ENCODE data around the gene NRXN3. TPM values are rescaled to one million over a fixed set of nuclear protein-coding genes. Genes with fewer than 3 reads are reported as not detected.

Gene NRXN3
- total and polyA plus RNA-seq, 2 experiments from 2014 or later = 0.69 to 1.5 TPM

DNA sequence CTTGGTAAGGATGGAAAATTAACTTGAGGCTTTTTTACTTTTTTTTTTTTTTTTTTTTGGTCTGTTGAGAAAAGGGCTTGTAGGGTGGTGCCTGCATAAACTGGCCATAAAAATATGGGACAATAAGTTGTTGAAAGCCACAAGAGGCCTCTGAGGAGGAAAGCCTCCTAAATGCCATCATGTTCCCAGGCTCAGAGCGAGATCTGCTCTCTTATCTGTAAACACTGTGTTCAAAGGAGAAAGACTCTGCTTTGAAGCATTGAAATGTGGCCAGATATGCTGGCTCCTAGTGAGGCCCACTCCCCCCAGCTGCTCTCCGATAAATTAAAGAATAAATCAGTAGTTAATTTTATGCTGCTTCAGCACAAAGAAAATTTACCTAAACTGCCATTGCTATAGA, 1536.2 kb downstream of the NRXN3 start:
- DNase-seq (ENCODE audit: low read depth in 1 of 2, low spot score in 1 of 2) = peak in 1 of 2 donors; percentile 70
- H3K27ac ChIP-seq = peak overlapping the region; percentile 77
- no peaks in the 10 kb centered on the region for H3K36me3 ChIP-seq
- no peaks in the 10 kb centered on the region for H3K9me3 ChIP-seq (ENCODE audit: low read depth)
- TF ChIP-seq CTCF (IDR thresholded peaks at IDR 0.05; ENCODE audit: low read depth, low read length) = no peak
- H3K4me3 ChIP-seq = no peak overlapping the region
- peaks cover 43% of the 10 kb centered on the region for H3K4me1 ChIP-seq (ENCODE audit: low read depth)
- no peaks in the 10 kb centered on the region for H3K27me3 ChIP-seq

DNA sequence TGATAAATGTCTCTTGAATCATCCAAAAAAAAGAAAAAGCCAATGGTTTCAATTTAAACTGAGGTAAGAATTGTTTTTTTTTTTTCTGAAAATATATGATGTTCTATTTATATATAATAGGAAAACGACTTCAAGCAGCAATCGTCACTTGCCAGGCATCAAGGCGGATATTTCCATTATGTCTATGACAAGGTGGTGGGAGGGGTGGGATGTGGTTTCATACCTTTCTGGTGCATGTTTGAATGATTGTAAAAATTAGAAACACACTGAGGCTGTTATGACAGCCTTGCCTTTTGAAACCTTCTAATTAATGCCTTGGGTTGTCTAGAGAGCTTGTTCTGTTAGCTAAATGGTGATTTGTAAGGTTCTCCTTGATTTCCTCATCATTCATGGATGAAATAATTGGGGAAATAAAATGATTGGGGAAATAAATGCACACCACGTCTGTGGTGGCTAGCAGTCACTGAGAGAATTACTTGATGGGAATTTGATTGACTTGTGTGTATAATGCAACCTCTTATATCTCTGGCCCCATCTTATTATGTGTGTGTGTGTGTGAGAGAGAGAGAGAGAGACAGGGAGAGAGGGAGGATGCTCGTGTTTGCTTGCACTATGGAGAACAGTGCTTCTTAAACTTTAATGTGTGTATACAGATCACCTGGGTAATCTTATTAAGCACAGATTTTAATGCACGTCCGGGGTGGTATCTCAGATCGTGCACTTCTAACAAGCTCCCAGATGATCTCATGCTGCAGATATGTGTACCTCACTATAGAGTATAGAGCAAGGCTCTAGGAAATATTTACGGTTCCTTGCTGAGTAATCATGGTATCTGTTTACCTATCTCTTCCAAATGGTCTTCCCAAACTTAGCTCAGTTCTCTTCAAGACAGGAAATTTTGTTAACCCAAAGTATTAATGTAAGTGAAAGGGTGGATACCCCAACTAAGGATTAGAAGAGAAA, 1538.5 kb downstream of the NRXN3 start:
- no peak for DNase-seq (ENCODE audit: low read depth in 1 of 2, low spot score in 1 of 2)
- no peaks in the 10 kb centered on the region for H3K36me3 ChIP-seq
- H3K9me3 ChIP-seq (ENCODE audit: low read depth) = no peaks in the 10 kb centered on the region
- H3K27ac ChIP-seq = no peak overlapping the region
- H3K4me3 ChIP-seq = no peak overlapping the region
- H3K27me3 ChIP-seq = no peaks in the 10 kb centered on the region
- TF ChIP-seq CTCF (IDR thresholded peaks at IDR 0.05; ENCODE audit: low read depth, low read length) = no peak
- peaks cover 45% of the 10 kb centered on the region for H3K4me1 ChIP-seq (ENCODE audit: low read depth)

DNA sequence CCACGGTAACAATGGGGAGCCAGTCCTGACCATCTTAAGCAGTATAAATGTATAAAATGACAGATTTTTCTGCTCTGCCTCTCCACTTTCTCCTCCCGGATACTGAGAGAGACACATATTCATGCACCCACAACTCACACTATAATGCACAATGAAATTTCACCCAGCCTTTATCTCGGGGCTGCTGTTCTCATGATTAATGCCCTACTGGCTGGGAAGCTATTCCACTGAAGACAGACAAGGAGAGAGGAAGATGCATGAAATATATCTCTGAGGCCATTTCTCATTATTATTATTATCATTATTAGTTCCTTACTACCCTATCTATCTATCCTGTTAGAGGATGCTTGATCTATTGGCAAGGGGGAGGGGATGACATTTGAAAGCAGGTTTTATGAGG, 1539.4 kb downstream of the NRXN3 start:
- Histone ChIP-seq H3K27me3 (no peaks in the 10 kb centered on the region), H3K9me3 (ENCODE audit: low read depth) (no peaks in the 10 kb centered on the region), H3K4me1 (ENCODE audit: low read depth) (peaks cover 39% of the 10 kb centered on the region), H3K36me3 (no peaks in the 10 kb centered on the region), H3K4me3 (no peak overlapping the region), H3K27ac (no peak overlapping the region)
- no peak for DNase-seq (ENCODE audit: low read depth in 1 of 2, low spot score in 1 of 2)
- no peak for TF ChIP-seq CTCF (IDR thresholded peaks at IDR 0.05; ENCODE audit: low read depth, low read length)

DNA sequence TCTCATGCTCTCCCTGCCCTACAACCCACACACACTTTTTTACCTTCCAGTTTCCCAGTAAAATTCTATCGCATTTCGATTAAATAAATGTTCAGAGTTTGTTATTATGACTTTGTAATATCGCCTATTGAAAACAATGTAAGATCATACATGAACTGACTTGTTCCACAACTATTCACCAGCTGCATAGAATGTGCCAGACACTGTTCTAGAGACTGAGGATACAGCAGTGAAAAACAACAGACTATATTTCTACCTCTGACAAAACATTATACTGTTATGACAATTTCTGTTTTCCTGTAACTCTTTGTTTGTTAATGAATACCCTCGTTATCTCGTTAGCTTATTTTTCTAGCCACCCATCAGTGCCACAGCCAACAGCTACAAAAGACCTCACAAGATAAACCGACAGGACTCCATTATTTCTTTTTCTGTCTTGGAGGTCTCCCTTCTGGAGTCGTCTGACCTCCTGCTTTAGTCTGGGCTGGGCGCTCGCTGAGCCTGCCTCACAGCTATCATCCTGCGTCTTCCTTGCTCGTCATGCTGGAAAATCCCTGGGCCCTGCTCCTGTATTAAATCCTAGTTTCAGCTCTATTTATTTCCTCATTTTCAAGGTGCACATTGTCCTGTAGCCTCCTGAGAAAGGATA, 1542.3 kb downstream of the NRXN3 start:
- no peak for TF ChIP-seq CTCF (IDR thresholded peaks at IDR 0.05; ENCODE audit: low read depth, low read length)
- Histone ChIP-seq H3K4me3 (no peak overlapping the region), H3K27me3 (no peaks in the 10 kb centered on the region), H3K36me3 (no peaks in the 10 kb centered on the region), H3K27ac (no peak overlapping the region), H3K4me1 (ENCODE audit: low read depth) (peaks cover 14% of the 10 kb centered on the region), H3K9me3 (ENCODE audit: low read depth) (no peaks in the 10 kb centered on the region)
- no peak for DNase-seq (ENCODE audit: low read depth in 1 of 2, low spot score in 1 of 2)

DNA sequence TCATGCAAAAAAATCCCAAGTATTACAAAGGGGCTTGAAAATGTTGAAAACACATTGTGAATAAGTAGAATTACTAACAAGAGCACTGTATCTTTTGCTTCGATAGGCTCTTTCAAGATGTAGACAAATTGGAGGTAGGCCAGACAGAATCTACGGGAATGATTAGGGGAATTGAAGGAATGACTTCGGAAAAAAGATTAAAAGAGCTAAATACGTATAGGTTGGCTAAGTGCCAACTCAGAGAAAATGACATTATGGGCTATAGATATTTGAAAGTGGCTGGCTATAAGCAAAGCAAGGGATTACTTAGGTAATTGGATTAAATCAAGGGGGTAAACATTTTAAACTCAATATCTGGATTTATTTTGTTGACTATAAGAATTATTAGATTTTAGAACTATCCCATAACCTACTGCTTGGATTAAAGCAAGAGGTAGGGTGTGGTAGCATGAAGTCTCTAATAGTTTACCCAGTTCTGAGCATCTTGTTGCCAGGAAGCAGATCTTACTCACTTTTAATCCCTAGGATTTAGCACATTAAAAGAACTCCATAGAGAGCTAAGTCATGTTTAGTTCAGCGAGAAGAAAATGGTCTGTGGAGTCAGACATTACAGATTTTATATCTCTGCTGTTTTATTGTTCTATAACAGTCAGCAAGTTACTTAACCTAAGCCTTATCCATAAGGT, 1551.4 kb downstream of the NRXN3 start:
- no peaks in the 10 kb centered on the region for H3K9me3 ChIP-seq (ENCODE audit: low read depth)
- TF ChIP-seq CTCF (IDR thresholded peaks at IDR 0.05; ENCODE audit: low read depth, low read length) = no peak
- peaks cover 11% of the 10 kb centered on the region for H3K4me1 ChIP-seq (ENCODE audit: low read depth)
- H3K27ac ChIP-seq = no peak overlapping the region
- no peak overlapping the region for H3K4me3 ChIP-seq
- DNase-seq (ENCODE audit: low read depth in 1 of 2, low spot score in 1 of 2) = no peak
- no peaks in the 10 kb centered on the region for H3K27me3 ChIP-seq
- H3K36me3 ChIP-seq = no peaks in the 10 kb centered on the region

All from cardiac muscle cell (in vitro differentiated cells and primary cell).